ENCODE measurements around the gene C6orf58.

Gene C6orf58

GRCh38 chr6:127606131-127606562, 29.2 kb downstream of the C6orf58 start:
- TF ChIP-seq, protein P1, sequence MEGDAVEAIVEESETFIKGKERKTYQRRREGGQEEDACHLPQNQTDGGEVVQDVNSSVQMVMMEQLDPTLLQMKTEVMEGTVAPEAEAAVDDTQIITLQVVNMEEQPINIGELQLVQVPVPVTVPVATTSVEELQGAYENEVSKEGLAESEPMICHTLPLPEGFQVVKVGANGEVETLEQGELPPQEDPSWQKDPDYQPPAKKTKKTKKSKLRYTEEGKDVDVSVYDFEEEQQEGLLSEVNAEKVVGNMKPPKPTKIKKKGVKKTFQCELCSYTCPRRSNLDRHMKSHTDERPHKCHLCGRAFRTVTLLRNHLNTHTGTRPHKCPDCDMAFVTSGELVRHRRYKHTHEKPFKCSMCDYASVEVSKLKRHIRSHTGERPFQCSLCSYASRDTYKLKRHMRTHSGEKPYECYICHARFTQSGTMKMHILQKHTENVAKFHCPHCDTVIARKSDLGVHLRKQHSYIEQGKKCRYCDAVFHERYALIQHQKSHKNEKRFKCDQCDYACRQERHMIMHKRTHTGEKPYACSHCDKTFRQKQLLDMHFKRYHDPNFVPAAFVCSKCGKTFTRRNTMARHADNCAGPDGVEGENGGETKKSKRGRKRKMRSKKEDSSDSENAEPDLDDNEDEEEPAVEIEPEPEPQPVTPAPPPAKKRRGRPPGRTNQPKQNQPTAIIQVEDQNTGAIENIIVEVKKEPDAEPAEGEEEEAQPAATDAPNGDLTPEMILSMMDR (IDR thresholded peaks at IDR 0.05; ENCODE audit: insufficient read depth, low read depth, low read length, missing control alignments): no peak
- H3K4me3 ChIP-seq (ENCODE audit: low read depth, low read length): no peak overlapping the region
- peak; percentile 3 for DNase-seq (ENCODE audit: low read depth)

DNA sequence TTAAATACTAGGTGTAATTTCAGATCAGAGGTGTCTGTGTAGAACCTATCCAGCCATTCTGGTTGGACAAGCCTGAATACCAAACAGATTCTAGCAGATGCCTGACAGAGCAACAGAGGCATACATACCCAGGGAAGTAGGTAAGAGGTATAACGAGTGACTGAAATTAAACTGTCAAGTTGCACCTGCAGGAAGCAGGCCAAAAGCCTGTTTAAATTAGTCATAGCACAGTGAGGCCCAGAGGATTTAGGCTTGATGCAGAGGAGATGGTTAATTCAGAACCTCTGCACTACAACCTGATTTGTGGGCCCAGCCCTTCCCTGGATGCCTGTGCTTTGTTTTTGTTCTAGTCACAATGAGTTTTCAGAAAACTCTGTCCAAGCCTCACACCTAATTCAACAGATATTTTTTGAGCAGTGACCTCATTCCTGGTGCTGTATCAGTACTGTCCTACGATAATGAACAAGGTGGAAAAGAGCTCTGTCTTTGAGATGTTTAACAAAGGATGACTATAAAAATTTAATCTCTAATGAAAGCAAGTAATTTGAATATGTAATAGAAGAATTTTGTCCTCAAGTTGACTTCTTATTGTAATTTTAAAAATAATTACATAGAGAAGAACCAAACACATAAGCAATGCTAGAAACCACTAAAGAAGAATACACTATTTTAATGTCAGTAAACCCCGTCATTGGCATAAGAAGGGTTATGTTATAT, 31.7 kb downstream of the C6orf58 start:
- DNase-seq (ENCODE audit: low read depth): no peak
- H3K4me3 ChIP-seq (ENCODE audit: low read depth, low read length): no peak overlapping the region
- TF ChIP-seq, protein P1 (IDR thresholded peaks at IDR 0.05; ENCODE audit: insufficient read depth, low read depth, low read length, missing control alignments): no peak

- DNase-seq (ENCODE audit: low read depth): no peak
- TF ChIP-seq, protein P1 (IDR thresholded peaks at IDR 0.05; ENCODE audit: insufficient read depth, low read depth, low read length, missing control alignments): no peak
- no peak overlapping the region for H3K4me3 ChIP-seq (ENCODE audit: low read depth, low read length)
Observed at GRCh38 chr6:127618729-127619128, 41.8 kb downstream of the C6orf58 start.

- DNase-seq (ENCODE audit: low read depth): no peak
- TF ChIP-seq, protein P1 (IDR thresholded peaks at IDR 0.05; ENCODE audit: insufficient read depth, low read depth, low read length, missing control alignments): no peak
- no peak overlapping the region for H3K4me3 ChIP-seq (ENCODE audit: low read depth, low read length)
Observed at GRCh38 chr6:127630800-127631199, 53.8 kb downstream of the C6orf58 start.

DNA sequence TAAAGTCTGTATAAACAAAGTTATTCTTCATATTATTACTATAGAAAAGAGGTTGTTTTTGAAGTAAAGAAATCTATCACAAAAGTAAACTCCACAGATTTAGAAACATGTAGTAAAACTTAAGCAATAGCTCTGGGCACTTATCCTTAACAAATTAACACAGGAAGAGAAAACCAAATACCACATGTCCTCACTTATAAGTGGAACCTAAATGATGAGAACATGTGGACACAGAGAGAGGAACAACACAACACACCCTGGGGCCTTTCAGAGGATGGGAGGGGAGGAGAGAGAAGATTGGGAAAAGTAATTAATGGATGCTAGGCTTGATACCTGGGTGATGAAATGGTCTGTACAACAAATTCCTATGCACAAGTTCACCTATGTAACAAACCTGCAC, 57.2 kb downstream of the C6orf58 start:
- TF ChIP-seq, protein P1 (IDR thresholded peaks at IDR 0.05; ENCODE audit: insufficient read depth, low read depth, low read length, missing control alignments): no peak
- DNase-seq (ENCODE audit: low read depth): no peak
- no peak overlapping the region for H3K4me3 ChIP-seq (ENCODE audit: low read depth, low read length)

DNA sequence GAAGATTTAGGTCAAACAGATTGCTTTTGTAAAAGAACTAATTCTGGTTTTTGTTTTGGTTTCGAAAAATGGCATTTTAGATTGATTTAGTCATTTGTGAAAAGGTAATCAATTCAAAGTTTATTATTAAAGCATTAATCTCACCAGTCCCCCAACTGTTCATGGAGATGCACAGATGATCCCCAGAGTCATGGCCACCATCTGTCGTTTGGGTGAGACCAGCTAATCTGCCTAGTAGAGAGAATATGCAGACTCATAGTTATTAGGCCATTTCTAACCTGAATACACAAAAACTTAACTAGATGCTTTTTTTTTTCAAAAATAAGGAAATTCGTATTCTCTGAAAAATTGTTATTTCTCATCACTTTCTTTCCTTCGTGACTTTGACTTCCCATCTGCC, 58.1 kb downstream of the C6orf58 start:
- TF ChIP-seq, protein P1 (IDR thresholded peaks at IDR 0.05; ENCODE audit: insufficient read depth, low read depth, low read length, missing control alignments): no peak
- H3K4me3 ChIP-seq (ENCODE audit: low read depth, low read length): no peak overlapping the region
- DNase-seq (ENCODE audit: low read depth): no peak
